GM11168 (cell line): Measurements from ENCODE around the gene MXRA8.

Experiments
- in situ Hi-C: fragments of 300-500 bp; cut with MboI; formaldehyde crosslinking; loops from one replicate; pipeline ENCODE4 v1.12.0; 2022; ENCODE audit warnings: low sequenced_read_pairs; ENCODE audit not compliant: unreplicated experiment

MXRA8 gene

DNA sequence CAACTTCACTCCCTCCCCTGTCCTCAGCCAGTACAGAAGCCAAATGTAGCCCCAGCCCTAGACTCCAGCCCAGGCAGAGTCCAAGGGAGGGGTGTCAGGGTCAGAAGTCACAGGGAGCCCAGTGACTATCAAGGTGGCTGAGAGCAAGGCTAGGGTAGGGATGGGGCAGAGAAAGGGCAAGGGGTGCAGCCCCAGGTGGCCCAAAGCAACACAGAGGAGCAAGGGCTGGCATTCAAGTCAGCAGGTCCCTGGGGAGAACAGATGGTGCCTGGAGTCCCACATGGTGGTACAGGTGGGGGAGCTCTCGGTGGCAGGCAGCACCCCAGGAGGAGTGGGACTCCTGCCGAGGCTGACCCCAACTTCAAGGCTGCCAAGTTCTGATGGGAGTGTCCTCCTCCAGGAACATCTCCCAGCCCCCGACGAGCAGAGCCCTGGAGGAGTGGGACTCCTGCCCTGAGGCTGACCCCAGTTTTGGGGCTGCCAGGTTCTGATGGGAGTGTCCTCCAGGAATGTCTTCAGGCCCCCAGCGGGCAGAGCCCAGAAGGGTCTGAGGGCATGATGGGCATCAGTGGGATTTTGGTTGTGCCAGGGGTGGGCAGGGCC lies 5.5 kb downstream of the MXRA8 start:
- in situ Hi-C loops, result no loop called here

DNA sequence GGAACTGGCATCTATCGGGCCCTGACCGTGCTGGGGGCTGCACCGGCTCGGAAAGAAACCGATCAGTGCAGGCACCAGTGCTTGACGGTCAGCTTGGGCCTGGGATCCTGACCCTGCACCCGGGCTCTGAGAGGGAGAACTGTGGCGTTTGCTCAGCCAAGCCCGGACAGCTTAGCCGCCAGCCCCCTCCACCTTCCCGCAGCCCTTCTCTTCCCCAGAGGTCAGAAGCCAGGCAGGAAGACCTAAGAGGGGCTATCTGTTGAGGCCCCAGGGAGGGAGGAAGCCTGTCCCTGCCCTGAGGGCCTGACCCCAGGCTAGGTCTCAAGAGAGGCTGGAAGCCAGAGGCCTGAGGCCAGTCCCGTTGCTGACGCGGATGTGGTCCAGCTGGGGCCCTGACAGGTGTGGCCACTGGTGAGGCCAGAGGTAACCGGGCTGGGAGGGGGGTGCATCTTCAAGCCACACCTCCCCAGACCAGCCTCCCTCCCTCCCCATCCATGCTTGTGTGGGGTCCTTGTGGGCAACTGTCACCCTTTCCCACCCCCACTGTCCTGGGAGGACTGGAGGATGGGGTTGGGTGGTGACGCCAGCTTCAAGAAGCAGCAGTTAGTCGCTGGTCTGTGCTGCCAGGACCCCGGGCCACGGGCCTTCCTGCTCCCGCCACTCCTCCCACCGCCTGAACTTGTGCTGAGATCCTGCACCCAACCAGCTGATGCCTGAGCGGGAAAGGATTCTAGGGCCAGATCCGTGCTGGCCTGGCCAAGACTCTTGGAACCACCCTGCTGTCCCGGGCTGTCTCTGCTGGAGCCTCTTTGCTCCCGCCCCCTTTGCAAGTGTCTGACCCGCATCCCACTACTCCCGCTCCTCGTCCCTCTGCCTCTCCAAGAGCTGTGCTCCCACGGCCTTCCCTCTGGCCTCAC lies 6.6 kb downstream of the MXRA8 start:
- in situ Hi-C loops, result no loop called here

DNA sequence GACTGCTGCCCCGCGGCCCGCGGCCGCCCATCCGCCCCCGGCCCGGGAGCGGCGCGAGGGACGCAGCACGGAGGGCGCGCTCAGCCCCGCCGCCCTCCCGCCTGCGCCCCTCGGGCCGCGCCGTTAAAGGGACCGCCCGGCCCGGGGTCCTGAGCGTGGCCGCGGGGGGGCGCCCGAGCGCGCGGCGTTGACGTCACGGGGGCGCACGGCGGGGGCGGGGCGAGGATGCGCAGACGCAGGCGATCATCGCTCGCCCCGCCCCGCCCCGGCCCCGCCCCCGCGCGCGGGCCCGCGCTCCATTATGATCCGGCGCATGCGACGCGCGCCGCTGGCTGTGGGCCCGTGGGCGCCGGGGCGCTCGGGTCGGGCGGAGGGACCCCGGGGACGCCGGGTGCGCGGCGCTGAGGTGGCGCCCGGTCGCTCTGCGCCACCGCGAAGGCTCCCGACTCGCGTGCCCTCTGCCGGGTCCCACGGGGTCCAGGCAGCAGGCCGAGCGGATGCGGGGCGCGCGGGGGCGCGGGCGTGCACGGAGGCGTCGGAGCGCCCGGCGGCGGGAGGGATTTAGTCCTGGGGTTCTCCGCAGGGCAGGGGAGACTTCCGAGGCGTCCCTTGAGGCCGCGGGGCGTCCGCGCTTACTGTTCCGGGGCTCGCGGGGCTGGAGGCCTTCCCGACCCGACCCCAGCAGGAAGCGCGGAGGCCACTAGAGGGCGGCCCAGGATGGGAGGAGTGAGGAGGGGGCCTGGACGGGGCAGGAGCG lies 8.9 kb downstream of the MXRA8 start, which contains the start of gene DVL1:
TSS of gene DVL1 (minus strand) at position 163 of the 757 bp plus-strand sequence. CDS start 353 bp downstream, outside the sequence.
- in situ Hi-C loops, result no loop called here

DNA sequence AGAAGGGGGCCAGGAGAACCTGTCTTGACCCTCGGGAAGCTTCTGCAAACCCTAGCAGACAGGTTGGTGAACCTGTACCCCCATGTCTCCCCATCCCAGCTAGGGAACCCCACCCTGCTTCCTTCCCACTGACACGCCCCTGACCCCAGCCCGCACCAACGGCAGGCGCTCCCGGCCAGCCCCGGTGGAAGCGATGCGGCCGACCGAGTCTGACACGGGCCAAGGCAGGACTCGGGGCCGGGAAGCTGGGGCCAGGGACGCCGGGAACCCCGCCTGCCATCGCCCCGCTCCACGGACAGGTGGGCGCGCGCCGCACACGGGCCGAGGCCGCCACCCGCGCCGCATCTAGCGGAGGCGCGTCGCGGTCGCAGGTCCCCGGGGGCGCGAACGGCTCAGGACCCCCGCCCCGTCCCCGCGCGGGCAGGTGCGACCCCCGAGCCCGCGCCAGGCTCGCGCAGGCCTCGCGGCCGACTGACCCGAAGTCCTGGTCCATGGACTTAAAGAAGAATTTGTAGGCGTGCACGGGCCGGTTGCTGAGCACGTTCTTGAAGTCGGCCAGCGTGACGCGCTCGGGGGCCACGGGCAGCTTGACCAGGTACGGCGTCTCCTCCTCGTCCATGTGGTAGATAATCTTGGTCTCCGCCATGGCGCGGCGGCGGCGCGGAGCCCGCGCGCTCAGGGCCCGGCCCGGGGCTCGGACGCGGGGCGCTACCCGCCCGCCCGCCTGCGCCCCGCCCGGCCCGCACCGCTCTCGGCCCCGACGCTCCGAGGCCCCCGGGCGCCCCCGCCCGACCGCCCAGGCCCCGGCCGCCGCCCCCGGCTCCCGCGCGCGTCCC lies 9.7 kb downstream of the MXRA8 start:
- in situ Hi-C loops, result no loop called here

DNA sequence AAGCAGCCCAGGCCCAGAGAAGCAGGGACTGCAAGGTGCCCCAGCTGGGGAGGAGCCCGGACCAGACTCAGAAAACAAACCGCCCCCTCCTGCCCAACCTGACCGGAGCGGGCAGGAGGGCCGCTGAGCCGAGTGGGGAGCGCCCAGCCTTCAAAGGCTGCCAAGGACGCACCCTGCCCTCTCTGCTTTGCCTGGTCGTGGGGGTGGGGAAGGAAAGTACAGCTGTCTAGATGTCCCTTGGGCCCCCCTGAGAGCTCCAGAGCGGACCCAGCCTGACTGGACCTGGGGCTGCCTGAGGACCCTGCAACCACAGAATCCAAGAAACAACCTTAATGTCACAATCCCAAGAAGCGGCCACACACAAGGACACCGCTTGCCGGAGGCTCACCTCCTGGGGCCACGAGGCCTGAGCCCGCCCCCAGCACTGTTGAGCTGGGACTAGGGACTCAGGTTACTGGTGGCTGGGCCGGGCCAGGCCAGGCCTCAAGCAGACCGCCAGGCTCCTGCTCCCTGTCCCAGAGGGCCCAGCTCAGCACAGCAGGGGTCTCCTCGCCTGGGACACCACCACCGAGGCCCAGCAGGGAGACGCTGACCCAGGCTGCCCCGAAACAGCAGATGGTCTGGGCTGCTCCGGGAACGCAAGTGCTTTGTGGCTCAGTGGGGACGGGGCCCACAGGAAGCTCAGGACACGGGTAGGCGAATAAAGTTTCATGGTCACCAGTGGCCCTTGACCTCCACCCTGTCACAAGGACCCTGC lies 10.5 kb downstream of the MXRA8 start:
- in situ Hi-C loops, result no loop called here

DNA sequence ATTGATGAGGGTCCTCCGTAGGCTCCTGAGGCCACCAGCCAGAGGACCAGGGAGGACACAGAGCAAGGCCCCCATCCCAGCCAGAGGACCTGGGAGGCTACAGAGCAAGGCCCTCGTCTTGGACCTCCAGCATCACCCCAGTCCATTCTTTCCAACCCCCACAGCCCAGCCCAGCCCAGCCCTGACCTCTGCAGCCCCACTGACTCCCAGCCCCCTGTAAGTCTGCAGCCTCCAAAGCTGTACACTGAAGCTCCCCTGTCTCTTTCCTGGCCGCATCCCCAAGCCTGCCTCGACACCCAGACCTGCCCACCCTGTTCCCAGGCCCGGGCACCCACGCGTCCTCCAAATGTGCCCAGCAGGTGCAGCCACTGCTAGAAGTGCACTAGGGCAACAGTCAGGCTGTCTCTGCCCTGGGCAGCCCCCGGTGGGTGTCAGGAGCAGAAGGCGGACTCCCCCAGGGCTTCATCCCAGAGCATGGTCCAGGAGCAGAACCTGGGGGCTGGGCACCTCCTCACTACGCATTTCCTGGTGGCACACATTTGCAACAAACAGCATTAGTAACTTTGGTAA lies 11.2 kb downstream of the MXRA8 start:
- in situ Hi-C loops, result no loop called here

DNA sequence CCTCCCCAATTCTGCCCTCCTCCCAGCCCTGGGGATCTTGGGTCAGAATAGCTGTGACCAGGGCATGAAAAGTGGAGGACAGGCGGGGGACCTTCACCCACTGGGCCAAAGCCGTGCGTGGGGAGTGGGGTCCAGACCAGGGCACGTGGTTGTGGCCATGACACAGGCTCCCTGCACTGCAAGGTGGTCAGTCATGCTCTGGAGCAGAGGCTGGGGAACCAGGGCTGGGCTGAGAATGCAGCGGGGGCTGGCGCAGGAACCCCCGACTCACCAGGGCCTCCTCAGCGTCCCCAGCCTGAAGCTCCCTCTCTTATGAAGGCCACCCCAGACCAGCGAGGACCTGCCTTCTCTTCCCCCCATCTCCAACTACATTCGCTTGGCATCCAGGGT lies 11.9 kb downstream of the MXRA8 start:
- in situ Hi-C loops, result no loop called here

DNA sequence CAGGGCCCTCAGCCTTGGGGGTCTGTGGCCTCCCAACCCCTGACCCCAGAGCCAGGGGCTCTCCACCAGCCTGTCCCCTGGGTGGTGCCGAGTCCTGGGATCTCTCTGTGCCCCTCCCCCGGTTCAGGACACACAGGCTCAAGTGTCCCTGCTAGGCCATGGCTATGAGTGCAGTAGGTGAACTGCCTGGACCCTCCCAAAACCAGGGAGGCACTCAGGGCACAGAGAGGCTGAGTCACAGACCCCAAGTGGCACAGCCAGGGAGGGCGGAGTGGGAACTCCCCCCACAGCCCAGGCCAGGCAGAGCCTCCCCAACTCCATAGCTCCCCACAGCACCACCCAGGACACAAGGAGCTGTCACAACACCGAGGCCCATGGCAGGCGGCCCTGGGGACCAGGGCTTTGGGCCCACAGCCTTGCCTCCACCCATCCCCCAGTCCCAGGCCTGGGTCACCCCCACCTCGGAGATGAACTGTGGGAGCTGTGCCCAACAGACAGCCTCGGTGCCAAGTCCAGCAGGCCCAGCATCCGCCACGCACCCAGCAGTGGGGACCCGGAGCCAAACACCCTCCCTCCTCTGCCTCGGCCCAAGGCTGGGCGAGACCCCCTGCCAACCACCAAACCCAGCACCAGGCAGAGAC lies 12.4 kb downstream of the MXRA8 start:
- in situ Hi-C loops, result no loop called here

DNA sequence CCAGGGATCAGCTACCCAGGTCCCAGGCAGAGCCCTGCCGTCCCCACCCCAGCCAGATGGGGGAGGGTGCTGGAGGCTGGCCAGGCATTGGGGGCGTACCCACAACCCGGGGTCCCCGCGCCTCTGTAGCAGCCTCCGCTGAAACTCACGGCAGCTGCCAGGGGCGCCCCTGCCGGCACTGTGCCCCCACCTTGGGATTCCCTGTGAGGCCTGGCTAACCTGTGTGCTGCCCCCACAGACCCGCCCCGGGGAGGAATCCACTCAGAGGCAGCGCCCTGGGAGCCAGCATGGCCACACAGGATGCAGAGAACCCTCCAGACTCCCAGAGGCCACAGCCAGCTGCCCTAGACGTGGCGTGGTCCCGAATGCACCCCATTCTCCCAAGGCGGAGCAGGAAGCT lies 13.0 kb downstream of the MXRA8 start:
- in situ Hi-C loops, result no loop called here

DNA sequence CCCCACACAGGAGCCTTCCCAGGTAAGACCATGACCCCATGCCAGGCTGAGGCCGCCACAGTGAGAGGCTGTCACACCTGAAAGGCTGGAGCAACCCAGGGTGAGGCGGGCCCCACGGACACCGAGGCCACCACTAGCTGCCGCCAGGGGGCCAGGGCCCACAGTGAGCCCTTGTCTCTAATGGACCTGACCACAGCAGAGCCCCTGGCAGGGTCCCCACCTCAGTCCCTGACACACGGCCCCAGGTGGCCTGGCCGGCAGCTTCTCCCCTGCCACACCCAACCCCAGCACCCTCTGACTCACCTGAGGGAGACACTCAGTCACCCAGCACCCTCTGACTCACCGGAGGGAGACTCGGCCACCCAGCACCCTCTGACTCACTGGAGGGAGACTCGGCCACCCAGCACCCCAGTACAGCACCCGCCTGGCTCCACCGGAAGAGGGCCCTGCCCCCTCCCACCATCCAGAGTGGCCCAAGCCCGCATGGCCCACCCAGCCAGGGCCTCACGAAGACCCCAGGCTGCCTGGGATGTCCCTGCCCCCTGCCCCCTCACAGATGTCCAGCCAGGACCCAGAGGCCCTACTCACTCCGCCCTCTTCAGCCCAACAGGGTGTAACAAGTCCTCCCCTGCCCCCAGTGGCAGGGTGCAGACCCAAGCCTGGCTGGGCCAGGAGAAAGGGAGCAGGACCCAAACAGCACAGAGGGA lies 13.5 kb downstream of the MXRA8 start:
- in situ Hi-C loops, result no loop called here

DNA sequence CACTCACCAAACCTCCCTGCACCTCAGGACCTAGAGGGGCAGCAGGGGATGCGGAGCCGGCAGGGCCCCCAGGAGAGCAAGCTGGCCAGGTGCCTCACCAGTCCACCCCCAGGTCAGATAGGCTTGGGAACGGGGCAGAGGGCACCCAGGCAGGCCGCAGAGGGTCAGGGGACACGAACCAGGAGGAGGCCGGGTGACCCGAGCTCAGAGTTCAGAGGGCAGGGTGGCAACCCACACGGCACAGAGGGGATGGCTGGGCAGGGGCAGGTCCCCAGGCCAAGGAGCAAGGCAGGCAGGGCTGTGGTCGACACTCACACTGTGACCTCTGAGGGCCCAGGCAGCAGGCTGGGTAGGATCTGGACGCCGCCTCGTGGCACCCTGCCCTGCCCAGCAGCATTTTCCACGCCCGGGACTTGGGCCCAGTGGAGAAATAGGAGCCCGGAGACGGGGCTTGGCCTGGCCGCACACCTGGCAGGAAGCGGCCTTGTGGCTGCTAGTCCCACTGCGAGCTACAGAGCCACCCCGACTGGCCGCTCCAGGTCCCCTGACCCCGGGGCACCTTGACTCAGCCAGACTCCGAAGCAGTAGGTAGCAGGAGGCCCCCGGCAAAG lies 14.4 kb downstream of the MXRA8 start:
- in situ Hi-C loops, result no loop called here

DNA sequence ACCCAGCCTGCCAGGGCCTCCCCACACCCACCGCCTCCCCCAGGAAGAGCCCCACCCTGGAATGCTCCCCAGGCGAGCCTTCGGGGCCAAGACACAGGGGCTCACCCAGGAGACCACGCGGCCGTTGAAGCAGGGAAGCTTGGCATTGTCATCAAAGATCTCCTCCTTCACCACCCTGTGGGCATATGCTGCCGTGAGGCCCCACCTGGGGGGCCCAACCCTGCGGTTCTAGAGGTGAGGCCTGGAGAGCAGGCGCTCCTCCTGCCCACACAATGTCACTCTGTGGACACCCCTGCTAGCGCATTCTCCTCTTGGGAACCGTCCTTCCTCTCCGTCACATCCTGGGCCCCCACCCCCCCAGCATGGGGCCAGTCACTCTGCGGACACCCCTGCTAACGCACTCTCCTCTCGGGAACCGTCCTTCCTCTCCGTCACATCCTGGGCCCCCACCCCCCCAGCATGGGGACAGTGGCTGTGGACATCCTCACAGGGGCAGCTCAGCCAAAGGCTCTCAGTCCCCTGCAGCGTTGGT lies 15.7 kb downstream of the MXRA8 start:
- in situ Hi-C loops, result no loop called here

DNA sequence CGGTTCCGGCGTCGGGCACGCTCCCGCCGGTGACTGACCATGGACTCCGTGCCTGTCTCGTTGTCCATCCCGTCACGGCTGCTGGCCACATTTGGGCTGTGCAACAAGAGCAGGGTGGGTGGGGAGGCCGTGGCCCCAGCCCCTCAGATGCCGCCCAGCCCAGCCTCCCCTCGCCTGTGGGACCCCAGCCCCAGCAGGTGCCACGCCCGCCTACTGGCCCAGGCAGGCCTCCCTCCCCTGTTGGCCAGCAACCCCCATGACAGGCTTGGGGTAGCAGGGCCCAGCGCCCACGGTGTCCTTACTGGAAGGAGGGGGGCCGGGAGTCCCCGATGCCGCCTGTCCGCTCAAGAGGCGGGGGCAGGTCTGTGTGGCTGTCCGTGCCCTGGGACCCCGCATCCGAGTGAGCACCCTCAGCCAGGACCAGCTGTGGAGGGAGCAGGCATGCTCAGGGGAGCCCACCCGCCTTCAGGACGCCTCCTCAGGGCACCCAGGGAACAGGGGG lies 16.2 kb downstream of the MXRA8 start:
- in situ Hi-C loops, result no loop called here

DNA sequence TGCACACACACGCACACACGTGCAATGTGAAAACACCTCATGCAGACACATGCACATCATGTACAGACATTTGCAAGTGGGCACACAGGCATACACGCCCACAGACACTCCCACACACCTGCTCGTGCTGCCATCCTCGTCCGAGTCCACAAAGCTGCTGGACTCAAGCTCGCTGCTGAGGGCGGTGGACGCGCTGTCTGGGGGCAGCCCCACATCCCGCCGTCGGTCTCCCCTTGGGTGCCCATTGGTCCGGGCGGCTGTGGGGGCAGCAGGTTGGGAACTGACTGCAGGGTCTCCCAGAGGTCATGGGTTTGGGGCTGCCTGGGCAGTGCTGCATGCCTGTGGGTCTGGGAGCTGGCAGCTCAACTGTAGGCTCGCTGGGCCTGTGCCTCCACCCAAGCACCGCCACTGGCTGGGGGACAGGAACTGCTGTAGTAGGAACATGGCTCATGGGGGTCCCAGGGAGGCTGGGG lies 16.8 kb downstream of the MXRA8 start:
- in situ Hi-C loops, result no loop called here

DNA sequence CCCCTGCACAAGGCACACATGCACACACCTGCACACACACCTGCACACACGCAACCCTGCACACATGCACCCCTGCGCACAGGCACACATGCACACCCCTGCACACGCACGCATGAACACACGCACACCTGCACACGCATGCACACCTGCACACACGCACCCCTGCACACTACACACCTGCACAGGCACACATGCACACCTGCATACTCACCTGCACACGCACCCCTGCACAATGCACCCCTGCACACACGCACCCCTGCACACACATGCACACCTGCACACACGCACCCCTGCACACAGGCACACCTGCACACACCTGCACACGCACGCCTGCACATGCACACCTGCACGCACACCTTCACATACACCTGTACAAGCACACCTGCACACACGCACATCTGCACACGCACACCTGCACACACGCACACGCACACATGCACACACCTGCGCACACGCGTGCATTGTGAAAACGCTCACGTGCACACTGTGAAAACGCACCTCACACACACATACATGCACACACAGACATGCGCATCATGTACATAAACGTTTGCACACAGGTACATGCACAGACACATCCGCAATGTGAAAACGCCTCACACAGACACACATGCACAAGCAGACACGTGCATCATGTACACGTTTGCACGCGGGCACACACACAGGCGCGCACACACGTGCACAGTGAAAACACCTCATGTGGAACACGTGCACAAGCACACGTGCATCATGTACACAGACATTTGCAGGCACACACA lies 17.4 kb downstream of the MXRA8 start:
- in situ Hi-C loops, result no loop called here

DNA sequence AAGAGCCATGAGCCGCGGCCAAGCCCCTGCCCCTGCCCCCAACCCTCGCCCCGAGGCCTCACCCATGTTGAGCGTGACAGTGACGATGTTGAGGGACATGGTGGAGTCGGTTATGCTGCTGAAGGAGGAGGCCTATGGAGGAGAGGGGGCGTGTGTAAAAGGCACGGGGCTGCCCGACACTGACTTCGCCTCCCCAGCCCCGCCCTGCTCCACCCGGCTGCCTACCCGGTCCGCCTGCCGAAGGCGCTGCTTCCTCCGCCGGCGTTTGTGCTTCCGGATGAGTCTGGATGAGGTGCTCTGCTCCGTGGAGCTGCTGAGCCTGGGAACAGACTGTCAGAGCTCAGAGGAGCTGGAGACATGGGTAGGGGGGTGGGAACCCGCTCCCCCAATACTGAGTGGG lies 18.2 kb downstream of the MXRA8 start:
- in situ Hi-C loops, result no loop called here
